ENCODE results near the gene MTA1.

The MTA1 gene

GRCh38 chr14:105498430-105499255 is 79.0 kb downstream of the MTA1 start:
- DNase-seq (ENCODE audit: low spot score) = no peak
- no peak for TF ChIP-seq CTCF (IDR thresholded peaks at IDR 0.05; ENCODE audit: borderline replicate concordance, control extremely low read depth, extremely low read depth, insufficient read depth, missing control alignments)
- in situ Hi-C loops (cut with MboI; ENCODE audit: low sequenced_read_pairs, unreplicated experiment) = no loop called here

- in situ Hi-C loops (cut with MboI; ENCODE audit: low sequenced_read_pairs, unreplicated experiment) = no loop called here
- no peak for TF ChIP-seq CTCF (IDR thresholded peaks at IDR 0.05; ENCODE audit: borderline replicate concordance, control extremely low read depth, extremely low read depth, insufficient read depth, missing control alignments)
- DNase-seq (ENCODE audit: low spot score) = no peak
Observed at GRCh38 chr14:105499256-105500035, 79.8 kb downstream of the MTA1 start.

GRCh38 chr14:105500036-105500725 is 80.6 kb downstream of the MTA1 start:
- no peak for TF ChIP-seq CTCF (IDR thresholded peaks at IDR 0.05; ENCODE audit: borderline replicate concordance, control extremely low read depth, extremely low read depth, insufficient read depth, missing control alignments)
- DNase-seq (ENCODE audit: low spot score) = no peak
- in situ Hi-C loops (cut with MboI; ENCODE audit: low sequenced_read_pairs, unreplicated experiment) = no loop called here

- in situ Hi-C loops (cut with MboI; ENCODE audit: low sequenced_read_pairs, unreplicated experiment) = no loop called here
- DNase-seq (ENCODE audit: low spot score) = no peak
- TF ChIP-seq CTCF (IDR thresholded peaks at IDR 0.05; ENCODE audit: borderline replicate concordance, control extremely low read depth, extremely low read depth, insufficient read depth, missing control alignments) = no peak
Observed at GRCh38 chr14:105500726-105501101, 81.1 kb downstream of the MTA1 start.

GRCh38 chr14:105501504-105502291 is 82.1 kb downstream of the MTA1 start:
- DNase-seq (ENCODE audit: low spot score) = no peak
- in situ Hi-C loops (cut with MboI; ENCODE audit: low sequenced_read_pairs, unreplicated experiment) = no loop called here
- TF ChIP-seq CTCF (IDR thresholded peaks at IDR 0.05; ENCODE audit: borderline replicate concordance, control extremely low read depth, extremely low read depth, insufficient read depth, missing control alignments) = no peak
